Tibial artery (tissue), 4 donors: ENCODE results near the gene GGACT.

Source experiments
- DNase-seq, 2 donors: peaks; one replicate each; pipeline ENCODE4 v3.0.0-alpha.2; 2019
- H3K27ac ChIP-seq, 2 donors: fragments of 200-600 bp; sonication (generic) in 1 of 2; 1 replicate in 1 of 2; 2 replicates in 1 of 2; pipeline ENCODE4 v1.5.1; 2018 to 2019; ENCODE audit warnings: mild to moderate bottlenecking in 1 of 2
- H3K27me3 ChIP-seq, 2 donors: fragments of 200-600 bp; sonication (generic) in 1 of 2; one replicate each; pipeline versions ENCODE4 v1.5.1 to v1.6.0; 2016 to 2019
- H3K36me3 ChIP-seq, 3 donors: fragments of 200-600 bp; sonication (generic) in 2 of 3; one replicate each; pipeline ENCODE4 v1.5.1; 2016 to 2019; ENCODE audit warnings: mild to moderate bottlenecking in 2 of 3
- H3K4me1 ChIP-seq, 4 donors: fragments of 200-600 bp; sonication (generic) in 2 of 4; 1 replicate in 3 of 4; 2 replicates in 1 of 4; pipeline ENCODE4 v1.5.1; 2016 to 2019
- H3K4me3 ChIP-seq, 2 donors: fragments of 200-600 bp; sonication (generic) in 1 of 2; 1 replicate in 1 of 2; 2 replicates in 1 of 2; pipeline ENCODE4 v1.5.1; 2018 to 2019; ENCODE audit warnings: mild to moderate bottlenecking in 2 of 2
- H3K9me3 ChIP-seq, 3 donors: fragments of 200-600 bp; sonication (generic) in 1 of 3; one replicate each; pipeline ENCODE4 v1.5.1; 2016 to 2019
- intact Hi-C: fragments of 100-400 bp; cut with DNase I; formaldehyde crosslinking; loops from one replicate; pipeline ENCODE4 v1.15.0; 2023; ENCODE audit warnings: low total_unique reads
- TF ChIP-seq, protein P1 (sequence below), 2 experiments: fragments of 200-600 bp in 1 of 2; fragments of 450-650 bp in 1 of 2; IDR thresholded peaks; one replicate each; pipeline ENCODE4 v1.5.1; 2017 to 2019; ENCODE audit warnings: antibody characterized with exemption in 2 of 2, mild to moderate bottlenecking in 1 of 2, moderate library complexity in 1 of 2

GGACT gene

GRCh38 chr13:100543872-100544602, 44.6 kb downstream of the GGACT start:
- H3K4me1 ChIP-seq = peaks cover 0 to 14% (median 10%) of the 10 kb centered on the region in 4 donors
- no peaks in the 10 kb centered on the region for H3K27me3 ChIP-seq
- H3K27ac ChIP-seq = no peak overlapping the region
- TF ChIP-seq, protein P1, sequence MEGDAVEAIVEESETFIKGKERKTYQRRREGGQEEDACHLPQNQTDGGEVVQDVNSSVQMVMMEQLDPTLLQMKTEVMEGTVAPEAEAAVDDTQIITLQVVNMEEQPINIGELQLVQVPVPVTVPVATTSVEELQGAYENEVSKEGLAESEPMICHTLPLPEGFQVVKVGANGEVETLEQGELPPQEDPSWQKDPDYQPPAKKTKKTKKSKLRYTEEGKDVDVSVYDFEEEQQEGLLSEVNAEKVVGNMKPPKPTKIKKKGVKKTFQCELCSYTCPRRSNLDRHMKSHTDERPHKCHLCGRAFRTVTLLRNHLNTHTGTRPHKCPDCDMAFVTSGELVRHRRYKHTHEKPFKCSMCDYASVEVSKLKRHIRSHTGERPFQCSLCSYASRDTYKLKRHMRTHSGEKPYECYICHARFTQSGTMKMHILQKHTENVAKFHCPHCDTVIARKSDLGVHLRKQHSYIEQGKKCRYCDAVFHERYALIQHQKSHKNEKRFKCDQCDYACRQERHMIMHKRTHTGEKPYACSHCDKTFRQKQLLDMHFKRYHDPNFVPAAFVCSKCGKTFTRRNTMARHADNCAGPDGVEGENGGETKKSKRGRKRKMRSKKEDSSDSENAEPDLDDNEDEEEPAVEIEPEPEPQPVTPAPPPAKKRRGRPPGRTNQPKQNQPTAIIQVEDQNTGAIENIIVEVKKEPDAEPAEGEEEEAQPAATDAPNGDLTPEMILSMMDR (IDR thresholded peaks at IDR 0.05) = no peak
- peaks cover 0 to 4% (median 0%) of the 10 kb centered on the region in 3 donors for H3K36me3 ChIP-seq
- intact Hi-C loops = no loop called here
- DNase-seq = peak in 1 of 2 donors; percentile 62
- H3K9me3 ChIP-seq = no peaks in the 10 kb centered on the region
- H3K4me3 ChIP-seq = no peak overlapping the region

- Histone ChIP-seq H3K9me3 (no peaks in the 10 kb centered on the region), H3K27ac (no peak overlapping the region)
Observed at GRCh38 chr13:100542826-100543156, 45.8 kb downstream of the GGACT start.

GRCh38 chr13:100541897-100542825, 46.4 kb downstream of the GGACT start:
- Histone ChIP-seq H3K4me3 (no peak overlapping the region), H3K4me1 (no peaks in the 10 kb centered on the region), H3K27me3 (no peaks in the 10 kb centered on the region), H3K36me3 (peaks cover 0 to 7% (median 5%) of the 10 kb centered on the region in 3 donors), H3K9me3 (no peaks in the 10 kb centered on the region), H3K27ac (no peak overlapping the region)
- TF ChIP-seq, protein P1 (IDR thresholded peaks at IDR 0.05) = no peak
- peak in 1 of 2 donors; percentile 43 for DNase-seq
- intact Hi-C loops = no loop called here

More at GRCh38 chr13:100542826-100543156, 45.8 kb downstream of the GGACT start:
- peaks cover 0 to 6% (median 4%) of the 10 kb centered on the region in 4 donors for H3K4me1 ChIP-seq
- TF ChIP-seq, protein P1 (IDR thresholded peaks at IDR 0.05) = peak; percentile 20 to 29
- DNase-seq = no peak
- H3K36me3 ChIP-seq = peaks cover 0 to 7% (median 5%) of the 10 kb centered on the region in 3 donors
- no peaks in the 10 kb centered on the region for H3K27me3 ChIP-seq
- no peak overlapping the region for H3K4me3 ChIP-seq
- intact Hi-C loops = no loop called here

GRCh38 chr13:100540621-100541020, 48.0 kb downstream of the GGACT start:
- peak in 1 of 2 donors; percentile 41 for DNase-seq

GRCh38 chr13:100537951-100538462, 50.6 kb downstream of the GGACT start:
- Histone ChIP-seq H3K27ac (no peak overlapping the region), H3K36me3 (peaks cover 1 to 7% (median 5%) of the 10 kb centered on the region in 3 donors), H3K27me3 (no peaks in the 10 kb centered on the region), H3K4me1 (peaks cover 0 to 13% (median 2%) of the 10 kb centered on the region in 4 donors), H3K9me3 (no peaks in the 10 kb centered on the region), H3K4me3 (no peak overlapping the region)
- intact Hi-C loops = no loop called here
- peak in 1 of 2 donors; percentile 17 for DNase-seq
- TF ChIP-seq, protein P1 (IDR thresholded peaks at IDR 0.05) = no peak

More at GRCh38 chr13:100540621-100541020, 48.0 kb downstream of the GGACT start:
- intact Hi-C loops = no loop called here
- Histone ChIP-seq H3K27ac (no peak overlapping the region), H3K27me3 (no peaks in the 10 kb centered on the region), H3K9me3 (no peaks in the 10 kb centered on the region), H3K4me3 (no peak overlapping the region), H3K4me1 (peaks cover 0 to 5% (median 0%) of the 10 kb centered on the region in 4 donors), H3K36me3 (peaks cover 0 to 7% (median 5%) of the 10 kb centered on the region in 3 donors)
- TF ChIP-seq, protein P1 (IDR thresholded peaks at IDR 0.05) = no peak
